Measurements from ENCODE around the gene PCSK6.

- TF ChIP-seq CTCF (conservative IDR thresholded peaks at IDR 0.05; ENCODE audit: low read depth, low read length): no peak
- no peak for TF ChIP-seq EZH2 (IDR thresholded peaks at IDR 0.05; ENCODE audit: low read length, unreplicated experiment)
Observed at GRCh38 chr15:101509279-101509678, 19.8 kb upstream of the PCSK6 start.

Data from PC-3 (cell line).